ENCODE measurements around the gene HS3ST6.
A peak's percentile ranks its signal among the peaks of the same experiment; 100 is the strongest.

The HS3ST6 gene

GRCh38 chr16:1932050-1933028 lies 14.1 kb upstream of the HS3ST6 start:
- Histone ChIP-seq H3K4me2 (no peak overlapping the region), H3K27me3 (ENCODE audit: insufficient read depth, low read depth) (peaks cover 21% of the 10 kb centered on the region; the same call in 1 of the 2 replicates), H4K20me1 (ENCODE audit: insufficient read depth) (no peaks in the 10 kb centered on the region), H2AFZ (ENCODE audit: low read depth) (no peak overlapping the region), H3K9ac (no peak overlapping the region), H3K4me1 (ENCODE audit: low read depth, poor library complexity, severe bottlenecking) (peaks cover 3% of the 10 kb centered on the region), H3K27ac (no peak overlapping the region), H3K4me3 (IDR thresholded peaks at IDR 0.05; ENCODE audit: insufficient read depth, low read depth, low read length) (no peak overlapping the region), H3K36me3 (ENCODE audit: insufficient read depth) (no peaks in the 10 kb centered on the region), H3K79me2 (ENCODE audit: insufficient read depth, low read depth) (no peaks in the 10 kb centered on the region)
- TF ChIP-seq CTCF (conservative IDR thresholded peaks at IDR 0.05; ENCODE audit: low read depth, low read length): no peak

GRCh38 chr16:1930338-1930720 lies 12.1 kb upstream of the HS3ST6 start:
- Histone ChIP-seq H3K27ac (no peak overlapping the region), H3K4me1 (ENCODE audit: low read depth, poor library complexity, severe bottlenecking) (peaks cover 3% of the 10 kb centered on the region), H2AFZ (ENCODE audit: low read depth) (peak overlapping the region; percentile 98), H3K79me2 (ENCODE audit: insufficient read depth, low read depth) (no peaks in the 10 kb centered on the region), H4K20me1 (ENCODE audit: insufficient read depth) (no peaks in the 10 kb centered on the region), H3K36me3 (ENCODE audit: insufficient read depth) (no peaks in the 10 kb centered on the region), H3K4me3 (IDR thresholded peaks at IDR 0.05; ENCODE audit: insufficient read depth, low read depth, low read length) (no peak overlapping the region), H3K9ac (no peak overlapping the region), H3K27me3 (ENCODE audit: insufficient read depth, low read depth) (peaks cover 33% of the 10 kb centered on the region; the same call in 1 of the 2 replicates), H3K4me2 (no peak overlapping the region)
- no peak for TF ChIP-seq CTCF (conservative IDR thresholded peaks at IDR 0.05; ENCODE audit: low read depth, low read length)

GRCh38 chr16:1929578-1930337 lies 11.5 kb upstream of the HS3ST6 start:
- H3K27me3 ChIP-seq (ENCODE audit: insufficient read depth, low read depth): peaks cover 37% of the 10 kb centered on the region
- H3K27ac ChIP-seq: no peak overlapping the region
- peak overlapping the region; percentile 98 for H2AFZ ChIP-seq (ENCODE audit: low read depth)
- no peaks in the 10 kb centered on the region for H3K36me3 ChIP-seq (ENCODE audit: insufficient read depth)
- H3K4me2 ChIP-seq: peak overlapping the region; percentile 51
- H3K79me2 ChIP-seq (ENCODE audit: insufficient read depth, low read depth): no peaks in the 10 kb centered on the region
- no peaks in the 10 kb centered on the region for H4K20me1 ChIP-seq (ENCODE audit: insufficient read depth)
- no peak overlapping the region for H3K4me3 ChIP-seq (IDR thresholded peaks at IDR 0.05; ENCODE audit: insufficient read depth, low read depth, low read length)
- peak; percentile 88 for TF ChIP-seq CTCF (conservative IDR thresholded peaks at IDR 0.05; ENCODE audit: low read depth, low read length)
- peak overlapping the region; percentile 37; the same call in 1 of the 2 replicates for H3K9ac ChIP-seq
- peaks cover 3% of the 10 kb centered on the region for H3K4me1 ChIP-seq (ENCODE audit: low read depth, poor library complexity, severe bottlenecking)

GRCh38 chr16:1929105-1929504 lies 10.9 kb upstream of the HS3ST6 start:
- no peaks in the 10 kb centered on the region for H4K20me1 ChIP-seq (ENCODE audit: insufficient read depth)
- H3K27ac ChIP-seq: no peak overlapping the region
- H3K27me3 ChIP-seq (ENCODE audit: insufficient read depth, low read depth): peaks cover 43% of the 10 kb centered on the region
- peak overlapping the region; percentile 98 for H2AFZ ChIP-seq (ENCODE audit: low read depth)
- peak overlapping the region; percentile 19 for H3K4me2 ChIP-seq
- peak overlapping the region; percentile 37; the same call in 1 of the 2 replicates for H3K9ac ChIP-seq
- no peaks in the 10 kb centered on the region for H3K79me2 ChIP-seq (ENCODE audit: insufficient read depth, low read depth)
- TF ChIP-seq CTCF (conservative IDR thresholded peaks at IDR 0.05; ENCODE audit: low read depth, low read length): no peak
- H3K4me1 ChIP-seq (ENCODE audit: low read depth, poor library complexity, severe bottlenecking): peaks cover 3% of the 10 kb centered on the region
- H3K36me3 ChIP-seq (ENCODE audit: insufficient read depth): no peaks in the 10 kb centered on the region
- H3K4me3 ChIP-seq (IDR thresholded peaks at IDR 0.05; ENCODE audit: insufficient read depth, low read depth, low read length): no peak overlapping the region
